ENCODE results near the gene ACTRT1. TPM values are rescaled to one million over a fixed set of nuclear protein-coding genes. Genes with fewer than 3 reads are reported as not detected.

ACTRT1 gene
- polyA plus RNA-seq, 1 donor (not counting 4 experiments of a cell fraction or from before 2014, with no cell fraction given), result not detected

DNA sequence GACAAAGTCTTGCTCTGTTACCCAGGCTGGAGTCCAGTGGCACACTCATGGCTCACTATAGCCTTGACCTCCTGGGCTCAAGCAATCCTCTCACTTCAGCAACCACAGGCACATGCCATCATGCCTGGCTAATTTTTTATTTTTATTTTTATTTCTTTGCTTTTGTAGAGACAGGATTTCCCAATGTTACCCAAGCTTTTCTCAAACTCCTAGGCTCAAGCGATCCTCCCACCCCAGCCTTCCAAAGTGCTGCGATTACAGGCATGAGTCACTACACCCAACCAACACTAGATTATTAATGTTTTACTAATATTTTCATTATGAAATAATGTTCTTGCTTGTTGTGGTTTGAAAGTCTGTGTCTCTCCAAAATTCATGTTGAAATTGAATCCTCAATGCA lies 5.2 kb upstream of the ACTRT1 start:
- Histone ChIP-seq H3K27me3 (ENCODE audit: control insufficient read depth, extremely low read depth, insufficient read depth, low read length) (no peaks in the 10 kb centered on the region), H3K4me2 (ENCODE audit: control insufficient read depth, extremely low read depth, insufficient read depth, low read depth, low read length) (no peak overlapping the region), H3K9me1 (ENCODE audit: control insufficient read depth, extremely low read depth, insufficient read depth, low read length) (no peaks in the 10 kb centered on the region), H2AFZ (ENCODE audit: control insufficient read depth, low read length) (no peak overlapping the region), H3K4me3 (ENCODE audit: control insufficient read depth in 2 of 3, extremely low read depth in 1 of 3, insufficient read depth in 2 of 3, low read depth in 1 of 3, low read length in 3 of 3) (no peak overlapping the region), H3K79me2 (ENCODE audit: control insufficient read depth, insufficient read depth, low read length) (no peaks in the 10 kb centered on the region), H3K27ac (ENCODE audit: control insufficient read depth, insufficient read depth, low read length) (no peak overlapping the region), H3K9ac (ENCODE audit: control insufficient read depth, extremely low read depth, insufficient read depth, low read length) (no peak overlapping the region), H3K36me3 (ENCODE audit: control insufficient read depth in 2 of 2, extremely low read depth in 1 of 2, insufficient read depth in 2 of 2, low read length in 2 of 2) (no peaks in the 10 kb centered on the region), H4K20me1 (ENCODE audit: control insufficient read depth, extremely low read depth, insufficient read depth, low read length) (no peaks in the 10 kb centered on the region), H3K4me1 (ENCODE audit: control insufficient read depth, extremely low read depth, insufficient read depth, low read length) (no peaks in the 10 kb centered on the region), H3K9me3 (ENCODE audit: control insufficient read depth, low read depth, low read length) (no peaks in the 10 kb centered on the region)
- no peak for FAIRE-seq
- no peak for DNase-seq (ENCODE audit: low read depth, low spot score)
- dilution Hi-C loops (cut with MboI; ENCODE audit: extremely low pct_ligation_motif_present, low sequenced_read_pairs), result no loop called here
- TF ChIP-seq EZH2 (IDR thresholded peaks at IDR 0.05; ENCODE audit: low read length), result no peak
- TF ChIP-seq, protein P1, sequence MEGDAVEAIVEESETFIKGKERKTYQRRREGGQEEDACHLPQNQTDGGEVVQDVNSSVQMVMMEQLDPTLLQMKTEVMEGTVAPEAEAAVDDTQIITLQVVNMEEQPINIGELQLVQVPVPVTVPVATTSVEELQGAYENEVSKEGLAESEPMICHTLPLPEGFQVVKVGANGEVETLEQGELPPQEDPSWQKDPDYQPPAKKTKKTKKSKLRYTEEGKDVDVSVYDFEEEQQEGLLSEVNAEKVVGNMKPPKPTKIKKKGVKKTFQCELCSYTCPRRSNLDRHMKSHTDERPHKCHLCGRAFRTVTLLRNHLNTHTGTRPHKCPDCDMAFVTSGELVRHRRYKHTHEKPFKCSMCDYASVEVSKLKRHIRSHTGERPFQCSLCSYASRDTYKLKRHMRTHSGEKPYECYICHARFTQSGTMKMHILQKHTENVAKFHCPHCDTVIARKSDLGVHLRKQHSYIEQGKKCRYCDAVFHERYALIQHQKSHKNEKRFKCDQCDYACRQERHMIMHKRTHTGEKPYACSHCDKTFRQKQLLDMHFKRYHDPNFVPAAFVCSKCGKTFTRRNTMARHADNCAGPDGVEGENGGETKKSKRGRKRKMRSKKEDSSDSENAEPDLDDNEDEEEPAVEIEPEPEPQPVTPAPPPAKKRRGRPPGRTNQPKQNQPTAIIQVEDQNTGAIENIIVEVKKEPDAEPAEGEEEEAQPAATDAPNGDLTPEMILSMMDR (optimal IDR thresholded peaks at IDR 0.05 in 1 of 3, IDR thresholded peaks at IDR 0.05 in 1 of 3, conservative IDR thresholded peaks at IDR 0.05 in 1 of 3; ENCODE audit: extremely low read depth in 1 of 3, insufficient read depth in 2 of 3, low read length in 3 of 3), result no peak

DNA sequence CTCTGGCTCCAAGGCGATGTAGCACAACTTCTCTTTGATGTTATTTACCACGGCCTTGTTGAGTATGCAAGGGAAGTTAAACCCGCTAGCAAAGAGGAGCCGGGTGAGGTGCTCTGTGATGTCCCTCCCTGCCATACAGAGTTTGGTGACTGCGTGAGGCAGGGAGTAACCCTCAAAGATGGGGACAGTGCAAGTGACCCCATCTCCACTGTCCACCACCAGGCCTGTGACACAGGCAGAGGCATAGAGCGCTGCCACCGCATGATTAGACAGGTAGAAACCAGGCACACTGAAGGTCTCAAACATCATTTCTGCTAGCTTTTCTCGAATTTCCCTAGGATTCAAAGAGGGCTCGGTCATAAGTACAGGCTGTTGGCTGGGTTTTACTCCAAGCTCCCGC lies 677 bp downstream of the ACTRT1 start:
- H3K4me3 ChIP-seq (ENCODE audit: control insufficient read depth in 2 of 3, extremely low read depth in 1 of 3, insufficient read depth in 2 of 3, low read depth in 1 of 3, low read length in 3 of 3), result no peak overlapping the region
- FAIRE-seq (no peak), DNase-seq (ENCODE audit: low read depth, low spot score) (no peak)
- H3K27ac ChIP-seq (ENCODE audit: control insufficient read depth, insufficient read depth, low read length), result no peak overlapping the region
- H3K4me2 ChIP-seq (ENCODE audit: control insufficient read depth, extremely low read depth, insufficient read depth, low read depth, low read length), result no peak overlapping the region
- no peaks in the 10 kb centered on the region for H3K9me3 ChIP-seq (ENCODE audit: control insufficient read depth, low read depth, low read length)
- dilution Hi-C loops (cut with MboI; ENCODE audit: extremely low pct_ligation_motif_present, low sequenced_read_pairs), result no loop called here
- H3K4me1 ChIP-seq (ENCODE audit: control insufficient read depth, extremely low read depth, insufficient read depth, low read length), result no peaks in the 10 kb centered on the region
- no peaks in the 10 kb centered on the region for H3K79me2 ChIP-seq (ENCODE audit: control insufficient read depth, insufficient read depth, low read length)
- no peak overlapping the region for H2AFZ ChIP-seq (ENCODE audit: control insufficient read depth, low read length)
- H3K9ac ChIP-seq (ENCODE audit: control insufficient read depth, extremely low read depth, insufficient read depth, low read length), result no peak overlapping the region
- H3K9me1 ChIP-seq (ENCODE audit: control insufficient read depth, extremely low read depth, insufficient read depth, low read length), result no peaks in the 10 kb centered on the region
- H4K20me1 ChIP-seq (ENCODE audit: control insufficient read depth, extremely low read depth, insufficient read depth, low read length), result no peaks in the 10 kb centered on the region
- no peaks in the 10 kb centered on the region for H3K27me3 ChIP-seq (ENCODE audit: control insufficient read depth, extremely low read depth, insufficient read depth, low read length)
- TF ChIP-seq, protein P1 (optimal IDR thresholded peaks at IDR 0.05 in 1 of 3, IDR thresholded peaks at IDR 0.05 in 1 of 3, conservative IDR thresholded peaks at IDR 0.05 in 1 of 3; ENCODE audit: extremely low read depth in 1 of 3, insufficient read depth in 2 of 3, low read length in 3 of 3), result no peak
- TF ChIP-seq EZH2 (IDR thresholded peaks at IDR 0.05; ENCODE audit: low read length), result no peak
- H3K36me3 ChIP-seq (ENCODE audit: control insufficient read depth in 2 of 2, extremely low read depth in 1 of 2, insufficient read depth in 2 of 2, low read length in 2 of 2), result no peaks in the 10 kb centered on the region

Measured in keratinocyte (primary cell).